HL-60 (cell line): ENCODE results near the gene OR8G1.

Experiments used
- POLR2AphosphoS5 ChIP-seq: IDR thresholded peaks from 2 replicates; pipeline ENCODE4 v1.6.1; 2012; ENCODE audit warnings: low read depth
- TF ChIP-seq, protein P1 (sequence below): IDR thresholded peaks from one replicate; pipeline ENCODE4 v1.5.1; 2011; ENCODE audit warnings: low read length, control low read depth, inconsistent platforms; ENCODE audit not compliant: insufficient read depth

DNA sequence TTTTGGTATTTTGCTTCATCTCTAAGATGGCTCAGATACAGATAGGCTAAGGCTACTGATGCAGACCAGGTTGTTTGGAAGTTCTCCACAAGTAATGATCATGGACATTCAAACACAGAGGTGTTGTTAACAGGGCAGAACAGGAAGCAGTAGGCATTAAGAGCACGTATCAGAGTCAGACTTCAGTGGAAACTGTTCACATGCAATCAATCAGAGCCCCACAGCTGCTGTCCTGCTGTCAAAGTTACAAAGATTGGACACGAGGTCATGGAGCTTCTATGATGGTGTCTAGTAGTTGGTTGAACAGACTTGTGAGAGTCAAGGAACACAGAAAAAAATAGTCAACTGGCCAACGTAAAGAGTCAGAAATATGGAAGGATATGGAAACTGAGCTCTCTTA is 37.9 kb upstream of the OR8G1 start:
- TF ChIP-seq, protein P1, sequence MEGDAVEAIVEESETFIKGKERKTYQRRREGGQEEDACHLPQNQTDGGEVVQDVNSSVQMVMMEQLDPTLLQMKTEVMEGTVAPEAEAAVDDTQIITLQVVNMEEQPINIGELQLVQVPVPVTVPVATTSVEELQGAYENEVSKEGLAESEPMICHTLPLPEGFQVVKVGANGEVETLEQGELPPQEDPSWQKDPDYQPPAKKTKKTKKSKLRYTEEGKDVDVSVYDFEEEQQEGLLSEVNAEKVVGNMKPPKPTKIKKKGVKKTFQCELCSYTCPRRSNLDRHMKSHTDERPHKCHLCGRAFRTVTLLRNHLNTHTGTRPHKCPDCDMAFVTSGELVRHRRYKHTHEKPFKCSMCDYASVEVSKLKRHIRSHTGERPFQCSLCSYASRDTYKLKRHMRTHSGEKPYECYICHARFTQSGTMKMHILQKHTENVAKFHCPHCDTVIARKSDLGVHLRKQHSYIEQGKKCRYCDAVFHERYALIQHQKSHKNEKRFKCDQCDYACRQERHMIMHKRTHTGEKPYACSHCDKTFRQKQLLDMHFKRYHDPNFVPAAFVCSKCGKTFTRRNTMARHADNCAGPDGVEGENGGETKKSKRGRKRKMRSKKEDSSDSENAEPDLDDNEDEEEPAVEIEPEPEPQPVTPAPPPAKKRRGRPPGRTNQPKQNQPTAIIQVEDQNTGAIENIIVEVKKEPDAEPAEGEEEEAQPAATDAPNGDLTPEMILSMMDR: no peak
- no peak for TF ChIP-seq POLR2AphosphoS5
